ENCODE data around the gene CACNA2D3.

GRCh38 chr3:54237109-54237508, 114.8 kb downstream of the CACNA2D3 start:
- TF ChIP-seq, protein P1, sequence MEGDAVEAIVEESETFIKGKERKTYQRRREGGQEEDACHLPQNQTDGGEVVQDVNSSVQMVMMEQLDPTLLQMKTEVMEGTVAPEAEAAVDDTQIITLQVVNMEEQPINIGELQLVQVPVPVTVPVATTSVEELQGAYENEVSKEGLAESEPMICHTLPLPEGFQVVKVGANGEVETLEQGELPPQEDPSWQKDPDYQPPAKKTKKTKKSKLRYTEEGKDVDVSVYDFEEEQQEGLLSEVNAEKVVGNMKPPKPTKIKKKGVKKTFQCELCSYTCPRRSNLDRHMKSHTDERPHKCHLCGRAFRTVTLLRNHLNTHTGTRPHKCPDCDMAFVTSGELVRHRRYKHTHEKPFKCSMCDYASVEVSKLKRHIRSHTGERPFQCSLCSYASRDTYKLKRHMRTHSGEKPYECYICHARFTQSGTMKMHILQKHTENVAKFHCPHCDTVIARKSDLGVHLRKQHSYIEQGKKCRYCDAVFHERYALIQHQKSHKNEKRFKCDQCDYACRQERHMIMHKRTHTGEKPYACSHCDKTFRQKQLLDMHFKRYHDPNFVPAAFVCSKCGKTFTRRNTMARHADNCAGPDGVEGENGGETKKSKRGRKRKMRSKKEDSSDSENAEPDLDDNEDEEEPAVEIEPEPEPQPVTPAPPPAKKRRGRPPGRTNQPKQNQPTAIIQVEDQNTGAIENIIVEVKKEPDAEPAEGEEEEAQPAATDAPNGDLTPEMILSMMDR (conservative IDR thresholded peaks at IDR 0.05): no peak
- no peak for TF ChIP-seq EZH2 (IDR thresholded peaks at IDR 0.05; ENCODE audit: low read depth)

Data from PC-9 (cell line).